ENCODE results near the gene PLVAP.

DNA sequence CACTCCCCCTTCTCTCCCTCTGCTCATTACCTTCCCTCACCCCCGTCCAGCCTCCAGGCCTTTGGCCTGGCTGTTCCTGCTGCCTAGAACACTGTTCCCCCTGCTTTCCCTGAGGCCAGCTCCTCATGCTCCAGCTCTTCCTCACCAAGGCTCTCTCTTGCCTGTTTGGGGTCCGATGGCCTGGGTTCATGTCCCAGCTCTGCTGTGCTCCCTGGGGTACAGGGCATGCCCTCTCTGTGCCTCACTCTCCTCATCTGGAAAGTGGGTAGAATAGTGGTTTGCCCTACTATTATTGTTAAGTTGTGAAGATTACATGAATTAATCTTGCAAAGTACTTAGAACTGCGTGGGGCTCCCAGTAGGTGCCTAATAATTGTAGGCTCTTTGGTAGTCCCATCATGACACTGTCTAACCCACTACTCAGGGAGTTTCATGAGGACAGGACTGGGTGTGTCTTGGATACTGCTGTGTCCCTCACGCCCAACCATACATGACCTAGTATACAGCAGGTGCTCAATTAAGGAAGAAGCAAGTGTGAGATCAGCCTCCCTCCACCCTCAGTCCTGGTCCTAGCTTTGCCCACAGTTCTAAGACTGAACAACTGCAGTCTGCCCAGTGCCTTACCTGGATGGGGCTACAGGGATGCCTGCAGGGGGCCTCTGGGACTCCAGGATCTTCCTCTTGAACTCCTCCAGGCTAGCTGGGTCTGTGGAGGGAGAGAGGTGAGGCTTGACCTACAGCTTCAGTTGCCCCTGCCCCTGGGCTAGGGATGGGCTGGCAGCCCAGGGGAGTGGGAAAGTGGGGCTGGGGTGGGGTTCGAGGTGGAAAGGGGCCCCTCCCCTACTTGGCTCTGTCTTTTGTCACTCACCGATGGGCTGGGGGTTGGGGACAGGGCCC lies 17.0 kb downstream of the PLVAP start:
- TF ChIP-seq, protein P1, sequence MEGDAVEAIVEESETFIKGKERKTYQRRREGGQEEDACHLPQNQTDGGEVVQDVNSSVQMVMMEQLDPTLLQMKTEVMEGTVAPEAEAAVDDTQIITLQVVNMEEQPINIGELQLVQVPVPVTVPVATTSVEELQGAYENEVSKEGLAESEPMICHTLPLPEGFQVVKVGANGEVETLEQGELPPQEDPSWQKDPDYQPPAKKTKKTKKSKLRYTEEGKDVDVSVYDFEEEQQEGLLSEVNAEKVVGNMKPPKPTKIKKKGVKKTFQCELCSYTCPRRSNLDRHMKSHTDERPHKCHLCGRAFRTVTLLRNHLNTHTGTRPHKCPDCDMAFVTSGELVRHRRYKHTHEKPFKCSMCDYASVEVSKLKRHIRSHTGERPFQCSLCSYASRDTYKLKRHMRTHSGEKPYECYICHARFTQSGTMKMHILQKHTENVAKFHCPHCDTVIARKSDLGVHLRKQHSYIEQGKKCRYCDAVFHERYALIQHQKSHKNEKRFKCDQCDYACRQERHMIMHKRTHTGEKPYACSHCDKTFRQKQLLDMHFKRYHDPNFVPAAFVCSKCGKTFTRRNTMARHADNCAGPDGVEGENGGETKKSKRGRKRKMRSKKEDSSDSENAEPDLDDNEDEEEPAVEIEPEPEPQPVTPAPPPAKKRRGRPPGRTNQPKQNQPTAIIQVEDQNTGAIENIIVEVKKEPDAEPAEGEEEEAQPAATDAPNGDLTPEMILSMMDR (IDR thresholded peaks at IDR 0.05): no peak
- TF ChIP-seq POLR2A (IDR thresholded peaks at IDR 0.05): no peak
